Measurements from ENCODE around the gene CHAF1A. TPM values are rescaled to one million over a fixed set of nuclear protein-coding genes. Genes with fewer than 3 reads are reported as not detected.

Gene CHAF1A
- polyA plus RNA-seq, 1 donor from 2014 or later: 9.4 TPM

DNA sequence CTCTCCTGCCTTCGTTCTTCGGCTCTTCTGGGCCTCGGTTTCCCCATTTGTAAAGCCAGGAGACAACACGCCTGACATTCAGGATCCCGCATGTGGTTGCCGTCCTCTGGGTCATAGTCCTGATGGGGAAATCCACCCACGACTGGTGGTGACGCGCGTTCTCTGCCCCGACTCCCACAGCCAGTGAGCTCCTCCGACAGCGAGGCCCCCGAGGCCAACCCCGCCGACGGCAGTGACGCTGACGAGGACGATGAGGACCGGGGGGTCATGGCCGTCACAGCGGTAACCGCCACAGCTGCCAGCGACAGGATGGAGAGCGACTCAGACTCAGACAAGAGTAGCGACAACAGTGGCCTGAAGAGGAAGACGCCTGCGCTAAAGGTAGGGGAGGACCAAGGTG, 86.1 kb downstream of the CHAF1A start:
- Histone ChIP-seq H3K9me2 (ENCODE audit: insufficient read depth, low read length) (no peaks in the 10 kb centered on the region), H3K9ac (ENCODE audit: low read length) (no peak overlapping the region), H3K27me3 (ENCODE audit: insufficient read depth, low read depth, low read length) (no peaks in the 10 kb centered on the region), H4K20me1 (ENCODE audit: insufficient read depth) (no peaks in the 10 kb centered on the region), H2AFZ (ENCODE audit: low read depth, low read length) (no peak overlapping the region), H3K36me3 (ENCODE audit: insufficient read depth, low read length) (no peaks in the 10 kb centered on the region), H3K9me3 (ENCODE audit: low read length) (no peaks in the 10 kb centered on the region), H3F3A (ENCODE audit: insufficient read depth, low read length, poor library complexity, severe bottlenecking) (no peaks in the 10 kb centered on the region), H3K27ac (ENCODE audit: low read length) (no peak overlapping the region), H3K4me2 (ENCODE audit: low read length) (no peak overlapping the region), H3K79me2 (replicated peaks; ENCODE audit: insufficient read depth, low read length) (no peaks in the 10 kb centered on the region), H3K4me3 (ENCODE audit: low read length) (no peak overlapping the region)
- no peak for TF ChIP-seq MXI1 (conservative IDR thresholded peaks at IDR 0.05; ENCODE audit: poor library complexity, severe bottlenecking)
- no peak for TF ChIP-seq TAF1 (IDR thresholded peaks at IDR 0.05; ENCODE audit: low read depth)
- TF ChIP-seq, protein P1, sequence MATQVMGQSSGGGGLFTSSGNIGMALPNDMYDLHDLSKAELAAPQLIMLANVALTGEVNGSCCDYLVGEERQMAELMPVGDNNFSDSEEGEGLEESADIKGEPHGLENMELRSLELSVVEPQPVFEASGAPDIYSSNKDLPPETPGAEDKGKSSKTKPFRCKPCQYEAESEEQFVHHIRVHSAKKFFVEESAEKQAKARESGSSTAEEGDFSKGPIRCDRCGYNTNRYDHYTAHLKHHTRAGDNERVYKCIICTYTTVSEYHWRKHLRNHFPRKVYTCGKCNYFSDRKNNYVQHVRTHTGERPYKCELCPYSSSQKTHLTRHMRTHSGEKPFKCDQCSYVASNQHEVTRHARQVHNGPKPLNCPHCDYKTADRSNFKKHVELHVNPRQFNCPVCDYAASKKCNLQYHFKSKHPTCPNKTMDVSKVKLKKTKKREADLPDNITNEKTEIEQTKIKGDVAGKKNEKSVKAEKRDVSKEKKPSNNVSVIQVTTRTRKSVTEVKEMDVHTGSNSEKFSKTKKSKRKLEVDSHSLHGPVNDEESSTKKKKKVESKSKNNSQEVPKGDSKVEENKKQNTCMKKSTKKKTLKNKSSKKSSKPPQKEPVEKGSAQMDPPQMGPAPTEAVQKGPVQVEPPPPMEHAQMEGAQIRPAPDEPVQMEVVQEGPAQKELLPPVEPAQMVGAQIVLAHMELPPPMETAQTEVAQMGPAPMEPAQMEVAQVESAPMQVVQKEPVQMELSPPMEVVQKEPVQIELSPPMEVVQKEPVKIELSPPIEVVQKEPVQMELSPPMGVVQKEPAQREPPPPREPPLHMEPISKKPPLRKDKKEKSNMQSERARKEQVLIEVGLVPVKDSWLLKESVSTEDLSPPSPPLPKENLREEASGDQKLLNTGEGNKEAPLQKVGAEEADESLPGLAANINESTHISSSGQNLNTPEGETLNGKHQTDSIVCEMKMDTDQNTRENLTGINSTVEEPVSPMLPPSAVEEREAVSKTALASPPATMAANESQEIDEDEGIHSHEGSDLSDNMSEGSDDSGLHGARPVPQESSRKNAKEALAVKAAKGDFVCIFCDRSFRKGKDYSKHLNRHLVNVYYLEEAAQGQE (IDR thresholded peaks at IDR 0.05; ENCODE audit: borderline replicate concordance): no peak
- no peak for TF ChIP-seq EZH2 (IDR thresholded peaks at IDR 0.05; ENCODE audit: borderline replicate concordance, insufficient read depth, low read length, poor library complexity, severe bottlenecking)

DNA sequence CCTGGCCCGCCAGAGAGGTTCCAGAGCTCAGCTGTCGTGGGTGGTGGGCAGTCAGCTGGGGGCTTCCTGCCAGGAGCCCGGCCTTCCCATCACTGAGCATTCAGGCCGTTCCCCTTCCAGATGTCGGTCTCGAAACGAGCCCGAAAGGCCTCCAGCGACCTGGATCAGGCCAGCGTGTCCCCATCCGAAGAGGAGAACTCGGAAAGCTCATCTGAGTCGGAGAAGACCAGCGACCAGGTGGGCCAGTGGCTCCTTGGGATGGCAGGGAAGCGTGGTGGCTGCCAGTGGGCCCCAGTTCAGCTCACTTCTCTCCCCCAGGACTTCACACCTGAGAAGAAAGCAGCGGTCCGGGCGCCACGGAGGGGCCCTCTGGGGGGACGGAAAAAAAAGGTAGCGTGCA, 89.0 kb downstream of the CHAF1A start:
- Histone ChIP-seq H3F3A (ENCODE audit: insufficient read depth, low read length, poor library complexity, severe bottlenecking) (no peaks in the 10 kb centered on the region), H3K36me3 (ENCODE audit: insufficient read depth, low read length) (no peaks in the 10 kb centered on the region), H4K20me1 (ENCODE audit: insufficient read depth) (no peaks in the 10 kb centered on the region), H3K27ac (ENCODE audit: low read length) (no peak overlapping the region), H3K4me3 (ENCODE audit: low read length) (no peak overlapping the region), H3K27me3 (ENCODE audit: insufficient read depth, low read depth, low read length) (no peaks in the 10 kb centered on the region), H3K9me3 (ENCODE audit: low read length) (no peaks in the 10 kb centered on the region), H3K9me2 (ENCODE audit: insufficient read depth, low read length) (no peaks in the 10 kb centered on the region), H3K4me2 (ENCODE audit: low read length) (no peak overlapping the region), H3K9ac (ENCODE audit: low read length) (no peak overlapping the region), H2AFZ (ENCODE audit: low read depth, low read length) (no peak overlapping the region), H3K79me2 (replicated peaks; ENCODE audit: insufficient read depth, low read length) (no peaks in the 10 kb centered on the region)
- no peak for TF ChIP-seq POLR2AphosphoS5 (IDR thresholded peaks at IDR 0.05)
- no peak for TF ChIP-seq RAD21 (conservative IDR thresholded peaks at IDR 0.05)
- no peak for TF ChIP-seq EP300 (conservative IDR thresholded peaks at IDR 0.05; ENCODE audit: poor library complexity, severe bottlenecking)
- TF ChIP-seq, protein P2, sequence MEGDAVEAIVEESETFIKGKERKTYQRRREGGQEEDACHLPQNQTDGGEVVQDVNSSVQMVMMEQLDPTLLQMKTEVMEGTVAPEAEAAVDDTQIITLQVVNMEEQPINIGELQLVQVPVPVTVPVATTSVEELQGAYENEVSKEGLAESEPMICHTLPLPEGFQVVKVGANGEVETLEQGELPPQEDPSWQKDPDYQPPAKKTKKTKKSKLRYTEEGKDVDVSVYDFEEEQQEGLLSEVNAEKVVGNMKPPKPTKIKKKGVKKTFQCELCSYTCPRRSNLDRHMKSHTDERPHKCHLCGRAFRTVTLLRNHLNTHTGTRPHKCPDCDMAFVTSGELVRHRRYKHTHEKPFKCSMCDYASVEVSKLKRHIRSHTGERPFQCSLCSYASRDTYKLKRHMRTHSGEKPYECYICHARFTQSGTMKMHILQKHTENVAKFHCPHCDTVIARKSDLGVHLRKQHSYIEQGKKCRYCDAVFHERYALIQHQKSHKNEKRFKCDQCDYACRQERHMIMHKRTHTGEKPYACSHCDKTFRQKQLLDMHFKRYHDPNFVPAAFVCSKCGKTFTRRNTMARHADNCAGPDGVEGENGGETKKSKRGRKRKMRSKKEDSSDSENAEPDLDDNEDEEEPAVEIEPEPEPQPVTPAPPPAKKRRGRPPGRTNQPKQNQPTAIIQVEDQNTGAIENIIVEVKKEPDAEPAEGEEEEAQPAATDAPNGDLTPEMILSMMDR (IDR thresholded peaks at IDR 0.05; ENCODE audit: poor library complexity, severe bottlenecking): no peak
- TF ChIP-seq, protein P1 (IDR thresholded peaks at IDR 0.05; ENCODE audit: borderline replicate concordance): no peak
- no peak for TF ChIP-seq TAF1 (IDR thresholded peaks at IDR 0.05; ENCODE audit: low read depth)
- TF ChIP-seq SMC3 (conservative IDR thresholded peaks at IDR 0.05; ENCODE audit: poor library complexity): no peak
- no peak for TF ChIP-seq EZH2 (IDR thresholded peaks at IDR 0.05; ENCODE audit: borderline replicate concordance, insufficient read depth, low read length, poor library complexity, severe bottlenecking)
- no peak for TF ChIP-seq MXI1 (conservative IDR thresholded peaks at IDR 0.05; ENCODE audit: poor library complexity, severe bottlenecking)
